Calu3 (cell line): ENCODE data around the gene ATPAF2. TPM values are rescaled to one million over a fixed set of nuclear protein-coding genes. Genes with fewer than 3 reads are reported as not detected.

Experiments used
- BruUV-seq: library from RNA; stranded (reverse); fragments of 400-500 nt; replicated peaks from 2 replicates; lab custom pipeline; 2021; lab: Mats Ljungman, UMichigan
- CTCF ChIA-PET: fragments of 300-600 bp; sonication (Branson Sonifier 250); formaldehyde crosslinking; loops from one replicate; lab custom pipeline; 2022; ENCODE audit warnings: antibody characterized with exemption; lab: Charles Lee
- DNase-seq: peaks from one replicate; pipeline ENCODE4 v3.0.0; 2022
- H3K27ac Mint-ChIP-seq: one replicate; pipeline ENCODE4 v1.8.0; 2022; ENCODE audit warnings: mixed read lengths; ENCODE audit not compliant: unreplicated experiment
- H3K27me3 Mint-ChIP-seq: one replicate; pipeline ENCODE4 v1.8.0; 2022; ENCODE audit warnings: mixed read lengths; ENCODE audit not compliant: unreplicated experiment
- H3K36me3 Mint-ChIP-seq: one replicate; pipeline ENCODE4 v1.8.0; 2022; ENCODE audit warnings: mild to moderate bottlenecking, moderate library complexity, mixed read lengths; ENCODE audit not compliant: insufficient read depth, unreplicated experiment
- H3K4me1 Mint-ChIP-seq: one replicate; pipeline ENCODE4 v1.8.0; 2022; ENCODE audit warnings: mild to moderate bottlenecking, low read depth, mixed read lengths; ENCODE audit not compliant: unreplicated experiment
- H3K4me3 Mint-ChIP-seq: one replicate; pipeline ENCODE4 v1.8.0; 2022; ENCODE audit warnings: mild to moderate bottlenecking, low read depth, moderate library complexity, mixed read lengths; ENCODE audit not compliant: unreplicated experiment
- H3K9me3 Mint-ChIP-seq: one replicate; pipeline ENCODE4 v1.8.0; 2022; ENCODE audit warnings: low read depth, mixed read lengths; ENCODE audit not compliant: unreplicated experiment
- intact Hi-C: fragments of 100-400 bp; cut with micrococcal nuclease; formaldehyde crosslinking; loops from one replicate; pipeline ENCODE4 v1.10.0; 2022; ENCODE audit not compliant: unreplicated experiment
- total RNA-seq: library from RNA; stranded (reverse); gene quantifications from 2 replicates; pipeline ENCODE4 v1.2.3, GENCODE V29; 2022
- TF ChIP-seq, protein P1 (sequence below): fragments of 200-600 bp; IDR thresholded peaks from one replicate; pipeline ENCODE4 v1.8.0; 2022; ENCODE audit warnings: antibody characterized with exemption; ENCODE audit not compliant: unreplicated experiment

ATPAF2 gene
- total RNA-seq, 1 experiment from 2014 or later, result 17.7 TPM

DNA sequence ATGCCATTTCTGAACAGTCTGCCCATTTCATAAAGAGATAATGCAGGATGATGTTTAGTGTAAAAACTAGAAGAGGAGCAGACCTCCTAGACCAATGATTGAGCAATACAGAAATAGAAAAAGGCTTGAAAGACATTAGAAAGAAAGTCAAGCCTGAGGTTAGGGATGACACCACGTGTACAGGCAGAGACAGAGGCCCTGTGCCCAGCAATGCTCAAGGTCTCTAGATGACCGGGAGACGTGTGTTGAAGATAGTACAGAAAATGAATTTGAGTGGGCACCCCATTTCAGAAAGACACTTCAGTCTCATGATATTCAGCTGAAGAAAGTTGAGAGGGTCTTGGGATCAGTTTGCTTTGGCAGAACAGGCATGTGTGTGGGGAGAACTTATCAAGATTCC lies 5.6 kb upstream of the ATPAF2 start:
- CTCF ChIA-PET, result no interaction called here
- intact Hi-C loops, result no loop called here
- H3K4me1 Mint-ChIP-seq, result peaks cover 16% of the 10 kb centered on the region
- no peak overlapping the region for H3K27ac Mint-ChIP-seq
- no peaks in the 10 kb centered on the region for H3K27me3 Mint-ChIP-seq
- H3K36me3 Mint-ChIP-seq, result peaks cover 12% of the 10 kb centered on the region
- no peak for DNase-seq
- TF ChIP-seq, protein P1, sequence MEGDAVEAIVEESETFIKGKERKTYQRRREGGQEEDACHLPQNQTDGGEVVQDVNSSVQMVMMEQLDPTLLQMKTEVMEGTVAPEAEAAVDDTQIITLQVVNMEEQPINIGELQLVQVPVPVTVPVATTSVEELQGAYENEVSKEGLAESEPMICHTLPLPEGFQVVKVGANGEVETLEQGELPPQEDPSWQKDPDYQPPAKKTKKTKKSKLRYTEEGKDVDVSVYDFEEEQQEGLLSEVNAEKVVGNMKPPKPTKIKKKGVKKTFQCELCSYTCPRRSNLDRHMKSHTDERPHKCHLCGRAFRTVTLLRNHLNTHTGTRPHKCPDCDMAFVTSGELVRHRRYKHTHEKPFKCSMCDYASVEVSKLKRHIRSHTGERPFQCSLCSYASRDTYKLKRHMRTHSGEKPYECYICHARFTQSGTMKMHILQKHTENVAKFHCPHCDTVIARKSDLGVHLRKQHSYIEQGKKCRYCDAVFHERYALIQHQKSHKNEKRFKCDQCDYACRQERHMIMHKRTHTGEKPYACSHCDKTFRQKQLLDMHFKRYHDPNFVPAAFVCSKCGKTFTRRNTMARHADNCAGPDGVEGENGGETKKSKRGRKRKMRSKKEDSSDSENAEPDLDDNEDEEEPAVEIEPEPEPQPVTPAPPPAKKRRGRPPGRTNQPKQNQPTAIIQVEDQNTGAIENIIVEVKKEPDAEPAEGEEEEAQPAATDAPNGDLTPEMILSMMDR, result no peak
- H3K9me3 Mint-ChIP-seq, result no peaks in the 10 kb centered on the region
- no TSS peak for BruUV-seq
- no peak overlapping the region for H3K4me3 Mint-ChIP-seq

DNA sequence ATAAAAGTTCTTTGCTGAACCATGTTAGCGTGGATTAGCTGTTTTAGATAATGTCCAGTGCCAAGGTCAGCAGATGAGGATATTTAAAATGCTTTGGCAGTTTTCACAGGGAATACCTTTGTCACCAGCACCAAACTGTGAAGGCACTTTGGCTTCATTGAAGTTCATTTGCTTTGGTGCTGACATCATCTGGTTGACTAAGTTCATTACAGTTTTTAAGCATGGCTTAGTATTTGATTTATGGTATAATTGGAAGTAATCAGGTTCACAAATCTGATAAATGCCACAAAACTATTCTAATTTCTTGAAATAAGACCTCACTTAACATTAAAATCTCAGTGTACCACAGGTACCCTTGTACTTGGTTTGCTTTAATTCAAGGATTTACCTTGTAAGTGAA lies 4.5 kb upstream of the ATPAF2 start:
- peaks cover 16% of the 10 kb centered on the region for H3K4me1 Mint-ChIP-seq
- intact Hi-C loops, result no loop called here
- H3K4me3 Mint-ChIP-seq, result no peak overlapping the region
- TF ChIP-seq, protein P1, result no peak
- H3K27ac Mint-ChIP-seq, result no peak overlapping the region
- no peak for DNase-seq
- H3K9me3 Mint-ChIP-seq, result no peaks in the 10 kb centered on the region
- CTCF ChIA-PET, result no interaction called here
- H3K27me3 Mint-ChIP-seq, result no peaks in the 10 kb centered on the region
- peaks cover 23% of the 10 kb centered on the region for H3K36me3 Mint-ChIP-seq
- no TSS peak for BruUV-seq

DNA sequence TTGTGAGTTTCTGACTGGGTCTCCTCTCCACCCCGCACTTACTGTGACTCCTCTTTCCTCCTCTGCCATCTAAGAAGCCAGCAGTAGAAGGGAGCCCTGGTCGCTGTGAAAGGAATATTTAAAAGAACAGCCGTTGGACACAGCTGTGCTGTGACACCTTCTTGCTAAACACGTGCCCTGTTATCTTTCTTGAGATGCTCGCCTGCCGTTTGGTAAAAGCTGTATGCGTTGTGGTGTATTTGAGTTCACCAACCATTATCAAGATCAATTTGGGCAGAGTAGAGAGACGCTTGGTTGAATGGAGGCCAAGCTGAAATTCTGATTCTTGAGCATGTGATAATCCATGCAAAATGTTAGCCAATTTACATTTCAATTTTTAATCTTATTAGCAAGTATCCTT lies 4.0 kb upstream of the ATPAF2 start:
- no peak overlapping the region for H3K27ac Mint-ChIP-seq
- DNase-seq, result no peak
- no peaks in the 10 kb centered on the region for H3K27me3 Mint-ChIP-seq
- H3K4me3 Mint-ChIP-seq, result no peak overlapping the region
- H3K4me1 Mint-ChIP-seq, result peaks cover 21% of the 10 kb centered on the region
- no peaks in the 10 kb centered on the region for H3K9me3 Mint-ChIP-seq
- CTCF ChIA-PET, result no interaction called here
- intact Hi-C loops, result no loop called here
- TF ChIP-seq, protein P1, result no peak
- BruUV-seq, result no TSS peak
- H3K36me3 Mint-ChIP-seq, result peaks cover 28% of the 10 kb centered on the region

DNA sequence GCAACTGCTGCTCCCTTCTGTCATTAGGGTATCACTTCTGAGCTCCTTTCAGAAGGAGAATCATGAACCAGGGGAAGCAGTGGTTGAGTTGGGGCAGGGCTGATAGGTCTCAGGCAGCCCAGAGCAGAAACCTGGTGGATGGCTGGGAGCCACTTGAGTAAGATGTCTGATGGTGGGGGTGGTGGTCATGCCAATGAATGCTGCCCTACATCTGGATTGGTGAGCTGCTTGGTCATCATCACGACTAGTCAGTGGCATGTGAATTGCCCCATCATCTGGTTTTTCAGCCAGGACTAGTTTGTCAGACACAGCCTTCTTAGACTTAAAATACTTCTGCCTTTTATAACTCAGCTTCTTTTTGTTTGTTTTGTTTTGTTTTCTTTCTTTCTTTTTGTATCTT lies 2.8 kb upstream of the ATPAF2 start:
- peaks cover 31% of the 10 kb centered on the region for H3K4me1 Mint-ChIP-seq
- H3K4me3 Mint-ChIP-seq, result no peak overlapping the region
- no peak overlapping the region for H3K27ac Mint-ChIP-seq
- CTCF ChIA-PET, result no interaction called here
- H3K27me3 Mint-ChIP-seq, result no peaks in the 10 kb centered on the region
- H3K36me3 Mint-ChIP-seq, result peaks cover 31% of the 10 kb centered on the region
- no peak for DNase-seq
- intact Hi-C loops, result no loop called here
- H3K9me3 Mint-ChIP-seq, result no peaks in the 10 kb centered on the region
- TF ChIP-seq, protein P1, result no peak
- BruUV-seq, result no TSS peak
